Upper lobe of right lung (tissue), 1 donor: ENCODE measurements around the gene PCNT. TPM values are rescaled to one million over a fixed set of nuclear protein-coding genes. Genes with fewer than 3 reads are reported as not detected.
"Not testable (repeated sequence)": the region's sequence is repeated elsewhere in the genome, so short reads cannot be mapped to it uniquely, and the experiment has no call there.

ENCODE experiments used
- ATAC-seq: fragments of 200-7000 bp; cut with Tn5 transposase; one replicate; pipeline ENCODE4 v1.9.1; 2020; ENCODE audit warnings: mild to moderate bottlenecking, moderate library complexity
- DNase-seq: peaks from one replicate; pipeline ENCODE4 v3.0.0-alpha.2; 2020
- H3K27ac ChIP-seq: fragments of 200-600 bp; one replicate; pipeline ENCODE4 v1.8.0; 2022
- H3K27me3 ChIP-seq: fragments of 200-600 bp; one replicate; pipeline ENCODE4 v1.8.0; 2022; ENCODE audit warnings: mild to moderate bottlenecking
- H3K36me3 ChIP-seq: fragments of 200-600 bp; one replicate; pipeline ENCODE4 v1.8.0; 2022
- H3K4me1 ChIP-seq: fragments of 200-600 bp; one replicate; pipeline ENCODE4 v1.8.0; 2022
- H3K4me3 ChIP-seq: fragments of 200-600 bp; one replicate; pipeline ENCODE4 v1.8.0; 2022; ENCODE audit warnings: mild to moderate bottlenecking
- H3K9me3 ChIP-seq: fragments of 200-600 bp; one replicate; pipeline ENCODE4 v1.8.0; 2022
- CTCF ChIP-seq: fragments of 200-600 bp; IDR thresholded peaks from one replicate; pipeline ENCODE4 v1.8.0; 2022; ENCODE audit warnings: antibody characterized with exemption
- intact Hi-C: fragments of 100-400 bp; cut with DNase I; formaldehyde crosslinking; loops from one replicate; pipeline ENCODE4 v1.11.0; 2022
- total RNA-seq: library from RNA; stranded (reverse); fragmentation: NEBNext Ultra II Directional; extraction: Animal tissue kit (Norgen Biotek cat#: 25700); gene quantifications from one replicate; pipeline ENCODE4 v1.2.1, GENCODE V29; 2021
- donor health status: DM: no; HTN: yes; CAD: no; lungs with severe emphysema.

Gene PCNT
- total RNA-seq, 1 donor from 2014 or later, result 29.3 TPM

DNA sequence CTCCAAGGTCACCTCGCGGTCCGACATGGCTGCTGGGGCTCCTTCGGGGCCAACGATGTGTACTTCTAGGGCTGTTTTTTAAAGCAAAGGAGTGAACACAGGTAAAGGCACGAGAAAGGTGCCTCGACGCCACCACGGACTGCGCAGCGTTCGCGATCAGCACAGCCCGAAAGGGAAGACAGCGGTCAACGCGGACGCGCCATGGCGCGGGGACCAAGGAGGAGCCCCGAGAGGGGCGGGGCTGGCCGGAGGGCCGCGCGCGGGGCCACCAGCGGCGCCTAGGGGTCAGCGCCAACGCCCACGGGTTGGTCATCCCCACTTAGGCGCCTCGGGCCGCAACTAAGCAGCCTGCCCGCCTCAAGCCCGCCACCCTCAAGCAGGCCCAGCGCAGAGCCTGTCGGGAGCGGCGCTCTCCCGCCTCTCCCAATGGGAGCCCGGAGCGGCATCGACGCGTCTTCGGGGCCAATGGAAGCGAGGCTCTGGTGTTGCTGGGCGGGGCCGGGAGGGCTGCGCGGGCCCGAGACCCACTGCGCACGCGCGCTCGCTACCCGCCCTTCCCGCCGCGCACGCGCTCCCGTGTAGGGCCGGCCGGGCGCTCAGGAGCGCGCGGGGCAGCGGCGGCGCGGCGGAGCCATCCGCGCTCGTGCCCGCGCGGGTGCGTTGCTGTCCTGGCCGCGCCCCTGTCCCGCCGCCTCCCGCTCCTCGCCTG, 134.5 kb downstream of the PCNT start, which contains the start of gene DIP2A:
TSS of gene DIP2A (plus strand) at position 577 of the 709 bp plus-strand sequence. CDS start 241 bp downstream, outside the sequence.
- no peaks in the 10 kb centered on the region for H3K27me3 ChIP-seq
- ATAC-seq, result peak; percentile 97
- no peaks in the 10 kb centered on the region for H3K36me3 ChIP-seq
- DNase-seq, result peak; percentile 98
- H3K4me1 ChIP-seq, result peaks cover 26% of the 10 kb centered on the region
- TF ChIP-seq CTCF, result peak; percentile 13
- no peaks in the 10 kb centered on the region for H3K9me3 ChIP-seq
- H3K4me3 ChIP-seq, result peak within 1 kb of the TSS; percentile 95
- H3K27ac ChIP-seq, result peak within 1 kb of the TSS; percentile 90
- intact Hi-C loops, result no loop called here

- peak overlapping the region; percentile 93 for H3K4me3 ChIP-seq
- ATAC-seq (no peak), DNase-seq (no peak)
- H3K27me3 ChIP-seq, result no peaks in the 10 kb centered on the region
- TF ChIP-seq CTCF, result no peak
- H3K9me3 ChIP-seq, result no peaks in the 10 kb centered on the region
- peaks cover 26% of the 10 kb centered on the region for H3K4me1 ChIP-seq
- peak overlapping the region; percentile 87 for H3K27ac ChIP-seq
- intact Hi-C loops, result no loop called here
- no peaks in the 10 kb centered on the region for H3K36me3 ChIP-seq
Measured at GRCh38 chr21:46459024-46459355, 135.0 kb downstream of the PCNT start.

- peak overlapping the region; percentile 93 for H3K4me3 ChIP-seq
- peak; percentile 73 for DNase-seq
- H3K4me1 ChIP-seq, result peaks cover 24% of the 10 kb centered on the region
- no peaks in the 10 kb centered on the region for H3K36me3 ChIP-seq
- H3K9me3 ChIP-seq, result no peaks in the 10 kb centered on the region
- no peak for ATAC-seq
- TF ChIP-seq CTCF, result no peak
- peak overlapping the region; percentile 87 for H3K27ac ChIP-seq
- intact Hi-C loops, result no loop called here
- H3K27me3 ChIP-seq, result no peaks in the 10 kb centered on the region
Measured at GRCh38 chr21:46459356-46460112, 135.6 kb downstream of the PCNT start.

DNA sequence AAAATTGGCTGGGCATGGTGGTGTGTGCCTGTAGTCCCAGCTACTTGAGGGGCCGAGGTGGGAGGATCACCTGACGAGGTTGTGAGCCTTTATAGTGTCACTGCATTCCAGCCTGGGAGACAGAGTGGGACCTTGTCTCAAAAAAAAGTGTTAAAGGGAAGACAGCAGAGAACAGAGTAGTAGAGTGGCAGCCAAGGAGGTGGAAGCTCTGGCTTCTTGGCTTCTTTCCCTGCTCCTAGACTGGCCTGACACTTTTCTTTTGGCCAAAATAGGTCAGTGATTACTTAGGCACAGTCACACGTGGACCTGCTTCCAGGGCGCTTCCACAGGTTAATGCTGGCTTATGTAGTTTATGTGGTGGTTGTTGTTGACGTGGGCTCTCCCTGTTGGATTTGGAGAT, 138.0 kb downstream of the PCNT start:
- intact Hi-C loops, result no loop called here
- H3K36me3 ChIP-seq, result no peaks in the 10 kb centered on the region
- TF ChIP-seq CTCF, result no peak
- H3K27ac ChIP-seq, result no peak overlapping the region
- no peaks in the 10 kb centered on the region for H3K27me3 ChIP-seq
- no peak overlapping the region for H3K4me3 ChIP-seq
- H3K9me3 ChIP-seq, result no peaks in the 10 kb centered on the region
- DNase-seq (no peak), ATAC-seq (no peak)
- peaks cover 17% of the 10 kb centered on the region for H3K4me1 ChIP-seq

DNA sequence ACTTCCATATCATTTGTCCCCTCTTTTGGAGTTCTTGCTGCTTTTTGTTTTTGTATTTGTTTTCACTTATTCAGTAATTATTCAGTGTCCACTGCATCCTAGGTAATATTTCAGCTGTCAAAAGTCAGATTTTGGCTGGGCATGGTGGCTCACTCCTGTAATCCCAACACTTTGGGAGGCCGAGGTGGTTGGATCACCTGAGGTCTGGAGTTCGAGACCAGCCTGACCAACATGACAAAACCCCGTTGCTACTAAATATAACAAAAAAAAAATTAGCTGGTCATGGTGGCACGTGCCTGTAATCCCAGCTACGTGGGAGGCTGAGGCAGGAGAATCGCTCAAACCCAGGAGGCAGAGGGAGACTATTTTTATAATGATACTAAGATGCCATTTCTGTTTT, 141.2 kb downstream of the PCNT start:
- DNase-seq, H3K4me1 ChIP-seq, H3K27ac ChIP-seq, H3K27me3 ChIP-seq, H3K4me3 ChIP-seq, H3K36me3 ChIP-seq, ATAC-seq, intact Hi-C loops, H3K9me3 ChIP-seq: not testable (repeated sequence)

DNA sequence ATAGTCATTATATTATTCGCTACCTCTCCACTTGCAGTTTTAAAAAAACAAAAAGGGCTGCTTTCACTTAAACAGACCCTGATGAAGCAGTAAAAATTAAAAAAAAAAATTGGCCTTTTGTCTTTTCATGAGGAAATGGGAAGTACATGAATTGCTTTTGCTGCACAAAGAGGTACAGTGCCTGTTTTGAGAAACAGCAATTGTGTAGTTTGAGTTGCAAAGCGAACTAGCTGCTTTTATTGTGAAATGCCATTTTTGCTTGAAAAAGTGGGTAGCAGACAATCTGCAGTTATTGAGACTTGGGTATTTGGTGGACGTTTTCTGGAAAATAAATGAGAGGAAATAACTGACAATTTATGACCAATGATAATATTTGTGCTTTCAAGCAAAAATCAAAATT, 141.7 kb downstream of the PCNT start:
- H3K27ac ChIP-seq, result no peak overlapping the region
- no peak for TF ChIP-seq CTCF
- H3K9me3 ChIP-seq, result no peaks in the 10 kb centered on the region
- H3K4me3 ChIP-seq, result no peak overlapping the region
- intact Hi-C loops, result no loop called here
- no peaks in the 10 kb centered on the region for H3K4me1 ChIP-seq
- DNase-seq (no peak), ATAC-seq (no peak)
- no peaks in the 10 kb centered on the region for H3K27me3 ChIP-seq
- no peaks in the 10 kb centered on the region for H3K36me3 ChIP-seq
